OCI-LY1 (cell line): ENCODE measurements around the gene PRR15L.

Experiments used
- CTCF ChIP-seq: fragments of 200-600 bp; sonication (generic), shearing (Covaris generic); IDR thresholded peaks from 2 replicates; pipeline ENCODE4 v1.5.1; 2017; ENCODE audit warnings: mild to moderate bottlenecking, antibody characterized with exemption, low read length, moderate library complexity, mixed read lengths
- EZH2 ChIP-seq: fragments of 200-600 bp; sonication (generic), shearing (Covaris generic); IDR thresholded peaks from 2 replicates; pipeline ENCODE4 v1.8.0; 2017; ENCODE audit warnings: borderline replicate concordance, mixed run types, mild to moderate bottlenecking, antibody characterized with exemption, low read length, moderate library complexity, mixed read lengths

GRCh38 chr17:47998044-47998443, 40.4 kb upstream of the PRR15L start:
- TF ChIP-seq CTCF = no peak
- no peak for TF ChIP-seq EZH2
